Hypothalamus (tissue), 51 donors: ENCODE measurements around the gene MKRN2OS.

ENCODE experiments used
- DNase-seq, 51 donors: peaks; one replicate each; lab custom pipeline; 2025; lab: John Stamatoyannopoulos, UW

The MKRN2OS gene

DNA sequence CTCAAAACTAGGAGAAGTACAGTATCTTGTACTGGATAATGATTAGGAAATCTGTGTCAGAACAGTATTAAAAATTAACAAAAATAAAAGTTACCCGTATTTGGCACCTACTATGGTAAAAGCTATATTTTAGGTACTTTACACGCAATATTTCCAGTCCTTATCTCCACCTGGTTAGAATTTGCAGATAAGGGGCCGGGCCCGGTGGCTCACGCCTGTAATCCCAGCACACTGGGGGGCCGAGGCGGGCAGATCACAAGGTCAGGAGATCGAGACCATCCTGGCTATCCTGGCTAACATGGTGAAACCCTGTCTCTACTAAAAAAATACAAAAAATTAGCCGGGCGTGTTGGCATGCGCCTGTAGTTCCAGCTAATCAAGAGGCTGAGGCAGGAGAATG, 28.4 kb downstream of the MKRN2OS start:
- DNase-seq = no peak

DNA sequence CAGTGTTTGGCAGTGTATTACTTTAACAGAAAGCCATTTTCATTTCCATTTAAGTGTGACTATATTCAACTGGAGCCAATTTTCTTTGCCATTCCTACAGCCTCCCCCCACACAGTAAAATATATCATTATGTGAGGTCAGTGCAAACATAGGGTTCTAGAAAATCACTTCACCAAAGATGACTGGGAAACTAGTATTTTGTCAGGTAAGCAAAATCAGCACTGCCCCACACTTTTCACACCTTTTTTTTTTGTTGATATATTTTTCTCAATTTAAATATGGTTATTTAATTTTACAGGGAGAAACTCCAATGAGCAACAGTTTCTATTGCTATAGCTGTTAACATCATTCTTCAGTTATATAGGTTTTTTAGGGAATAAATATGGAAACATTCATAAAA, 29.7 kb downstream of the MKRN2OS start:
- no peak for DNase-seq

DNA sequence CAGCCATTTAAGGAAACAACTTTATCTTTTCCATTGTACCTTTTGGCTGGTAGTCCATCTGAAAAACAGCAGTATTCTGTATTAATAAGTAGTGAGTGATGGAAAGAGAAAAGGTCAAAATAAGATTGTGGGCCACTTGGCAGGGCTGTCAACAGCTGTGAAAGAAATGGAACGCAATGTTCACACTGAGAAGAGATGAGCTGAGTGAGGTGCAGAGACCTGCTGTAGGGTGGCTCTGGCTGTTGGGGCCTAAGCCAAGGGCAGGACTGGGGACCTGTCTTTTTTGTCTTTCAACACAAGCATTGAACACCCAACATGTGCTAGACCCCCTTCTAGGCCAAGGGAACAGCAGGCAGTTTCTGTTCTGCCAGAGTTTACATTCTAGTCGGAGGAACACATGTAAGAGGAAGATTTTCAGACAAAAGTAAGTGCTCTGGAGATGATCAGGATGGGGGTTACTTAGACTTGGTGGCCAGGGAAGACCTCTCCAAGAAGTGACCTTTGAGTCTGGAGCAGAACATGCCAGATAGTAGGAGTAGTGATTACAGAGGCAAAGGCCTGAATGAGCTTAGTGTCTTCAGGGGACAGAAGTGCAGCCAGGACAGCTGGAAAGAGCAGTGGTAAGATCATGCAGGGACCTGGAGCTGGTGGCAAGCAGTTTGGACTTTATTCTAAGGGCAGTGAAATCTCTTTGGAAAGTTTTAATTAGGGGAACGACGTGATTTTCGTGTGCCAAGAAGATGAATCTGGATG, 31.4 kb downstream of the MKRN2OS start:
- no peak for DNase-seq

- no peak for DNase-seq
Observed at GRCh38 chr3:12512534-12513118, 32.7 kb downstream of the MKRN2OS start.

- no peak for DNase-seq
Observed at GRCh38 chr3:12509466-12509865, 35.8 kb downstream of the MKRN2OS start.

DNA sequence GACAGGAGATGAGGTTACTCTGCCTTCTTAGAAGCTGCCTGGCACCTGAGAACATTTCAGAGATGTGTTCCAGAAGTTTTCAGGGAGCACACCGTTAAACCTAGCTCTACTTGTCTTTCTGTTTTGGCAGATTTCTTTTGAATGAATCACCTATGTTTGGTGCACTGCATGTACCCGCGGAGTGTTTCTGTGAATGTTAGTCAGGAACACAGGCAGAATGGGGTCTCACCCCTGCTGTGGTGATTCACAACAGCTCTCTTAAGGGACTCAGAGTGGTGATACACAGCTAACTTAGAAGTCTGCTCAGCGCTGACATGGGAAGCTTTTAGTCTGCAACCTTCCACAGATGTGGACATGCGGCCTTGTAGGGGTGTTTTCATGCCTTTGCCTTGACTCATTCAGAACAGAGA, 37.0 kb downstream of the MKRN2OS start:
- peak in 3 of 51 donors; percentile 4 to 35 (median 8) for DNase-seq

DNA sequence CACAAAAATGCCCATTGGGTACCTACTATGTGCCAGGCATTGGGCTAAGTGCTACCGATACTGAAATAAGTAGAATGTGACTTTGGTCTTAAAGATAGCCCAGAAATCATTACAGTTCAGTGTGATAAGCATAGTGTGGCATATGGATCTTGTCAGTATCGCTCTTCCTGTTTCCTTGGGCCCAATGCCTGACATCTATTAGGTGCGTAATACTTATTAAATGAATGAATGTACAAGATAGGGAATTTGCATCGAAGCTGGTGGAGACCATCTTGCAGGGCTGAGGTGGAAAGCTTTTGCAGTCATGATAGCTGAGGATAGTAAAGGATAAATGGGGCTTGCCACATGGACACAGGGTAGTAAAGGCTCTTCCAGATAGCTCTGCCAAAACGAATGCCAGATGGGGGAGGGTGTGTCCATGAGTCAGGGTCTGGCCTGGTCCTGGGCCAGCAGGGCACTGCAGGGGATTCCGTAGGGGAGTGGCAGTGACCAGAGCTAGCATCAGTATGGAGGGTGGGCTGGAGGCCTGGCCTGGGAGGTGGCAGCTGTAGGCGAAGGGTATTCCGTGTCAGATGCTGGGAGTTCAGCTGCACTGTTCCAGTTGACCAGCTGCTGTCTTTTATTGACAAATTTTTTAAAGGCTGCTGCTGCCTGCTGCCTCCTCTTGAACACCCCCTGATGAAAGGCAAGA, 37.6 kb downstream of the MKRN2OS start:
- DNase-seq = no peak

DNA sequence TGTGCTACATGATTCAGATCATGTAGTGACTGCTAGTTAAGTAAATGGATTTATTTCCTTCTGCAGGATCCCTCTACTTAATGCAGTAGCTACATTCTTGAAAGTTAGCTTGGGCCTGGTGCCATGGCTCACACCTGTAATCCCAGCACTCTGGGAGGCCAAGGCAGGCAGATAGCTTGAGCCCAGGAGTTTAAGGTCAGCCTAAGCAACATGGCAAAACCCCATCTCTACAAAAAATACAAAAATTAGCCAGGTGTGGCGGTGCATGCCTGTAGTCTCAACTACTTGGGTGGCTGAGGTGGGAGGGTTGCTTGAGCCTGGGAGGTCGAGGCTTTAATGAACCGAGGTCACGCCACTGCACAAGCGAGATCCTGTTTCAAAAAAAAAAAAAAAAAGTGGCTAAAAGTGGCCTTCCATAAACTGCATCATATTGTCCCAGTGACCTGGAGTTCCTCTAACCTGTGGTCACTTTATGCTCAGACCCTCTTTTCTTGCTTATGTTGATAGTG, 39.0 kb downstream of the MKRN2OS start:
- no peak for DNase-seq

GRCh38 chr3:12503126-12503957, 42.0 kb downstream of the MKRN2OS start:
- no peak for DNase-seq

GRCh38 chr3:12501360-12502020, 43.8 kb downstream of the MKRN2OS start:
- DNase-seq = no peak

DNA sequence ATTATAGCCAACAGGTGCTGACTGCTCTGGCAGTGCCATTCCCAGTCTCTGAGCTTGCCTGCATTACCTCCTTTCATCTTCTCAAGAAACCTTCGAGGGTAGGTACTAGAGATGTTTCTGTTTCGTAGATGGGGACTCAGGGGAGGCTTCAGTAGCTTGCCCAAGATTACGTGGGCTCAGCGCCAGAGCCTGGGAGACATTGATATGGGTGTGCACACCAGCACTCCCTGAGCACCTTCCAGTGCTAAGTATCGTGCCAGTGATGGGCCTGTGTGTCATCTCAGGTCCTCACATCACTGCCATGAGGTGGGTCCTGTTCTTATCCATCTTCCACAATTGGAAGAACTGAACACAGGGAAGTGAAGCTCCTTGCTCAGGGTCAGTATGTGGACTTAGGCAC, 45.8 kb downstream of the MKRN2OS start:
- DNase-seq = no peak

- DNase-seq = no peak
Observed at GRCh38 chr3:12496453-12496761, 48.9 kb downstream of the MKRN2OS start.

DNA sequence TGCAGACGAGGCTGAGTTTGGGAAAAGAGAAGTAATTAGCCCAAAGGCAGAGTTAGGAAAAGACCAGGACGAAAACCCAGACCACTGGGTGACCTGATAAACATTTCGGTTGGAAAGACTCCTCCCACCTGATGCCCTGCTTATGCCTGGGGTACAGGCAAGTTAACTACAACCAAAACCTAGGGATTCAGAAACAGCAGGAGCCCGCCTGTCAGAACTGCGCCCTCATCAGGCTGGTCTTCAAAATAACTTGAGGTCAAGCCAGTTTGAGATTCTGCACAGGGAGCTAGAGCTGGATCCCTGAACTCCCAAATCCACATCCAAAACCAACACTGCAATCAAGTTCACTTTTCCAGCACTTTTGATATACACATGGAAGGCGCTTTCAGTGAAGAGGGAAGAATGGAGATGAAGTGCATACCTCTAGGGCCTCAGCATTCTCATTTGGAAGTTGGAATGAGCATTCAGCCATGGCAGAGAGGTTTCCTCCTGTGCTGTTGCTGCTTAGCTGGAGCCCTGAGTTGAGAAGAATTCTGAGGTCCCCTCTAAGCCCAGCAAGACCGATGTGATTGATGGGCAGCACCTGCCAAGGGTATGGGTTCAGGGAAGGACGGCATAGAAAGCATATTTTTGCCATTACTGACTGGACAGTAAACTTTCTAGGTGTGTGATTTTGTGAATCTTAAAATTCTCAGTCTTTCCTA, 49.4 kb downstream of the MKRN2OS start:
- DNase-seq = no peak

GRCh38 chr3:12490547-12490946, 54.8 kb downstream of the MKRN2OS start:
- no peak for DNase-seq

GRCh38 chr3:12489832-12490231, 55.5 kb downstream of the MKRN2OS start:
- no peak for DNase-seq
